Neural progenitor cell (in vitro differentiated cells): ENCODE data around the gene TPST1. TPM values are rescaled to one million over a fixed set of nuclear protein-coding genes. Genes with fewer than 3 reads are reported as not detected.
A peak's percentile ranks its signal among the peaks of the same experiment; 100 is the strongest.
"Not testable (repeated sequence)": the region's sequence is repeated elsewhere in the genome, so short reads cannot be mapped to it uniquely, and the experiment has no call there.

Experiments
- DNase-seq: peaks from one replicate; pipeline ENCODE4 v3.0.0-alpha.2; 2016; ENCODE audit warnings: low spot score
- H2AFZ ChIP-seq: fragments of 200-600 bp; sonication (generic); replicated peaks from 2 replicates; pipeline ENCODE4 v1.6.1; 2016; ENCODE audit warnings: antibody characterized with exemption
- H3F3A ChIP-seq: fragments of 200-600 bp; sonication (generic); 2 replicates; pipeline ENCODE4 v1.6.1; 2016; ENCODE audit warnings: antibody characterized with exemption, low read depth
- H3K27ac ChIP-seq: fragments of 200-600 bp; sonication (generic); 2 replicates; pipeline ENCODE4 v1.5.1; 2016; ENCODE audit warnings: mild to moderate bottlenecking
- H3K27me3 ChIP-seq: fragments of 200-600 bp; sonication (generic); 2 replicates; pipeline ENCODE4 v1.6.1; 2016; ENCODE audit warnings: mild to moderate bottlenecking, moderate library complexity
- H3K36me3 ChIP-seq: fragments of 200-600 bp; sonication (generic); 2 replicates; pipeline ENCODE4 v1.5.1; 2016
- H3K4me1 ChIP-seq: fragments of 200-600 bp; sonication (generic); 2 replicates; pipeline ENCODE4 v1.6.1; 2016; ENCODE audit warnings: mixed run types
- H3K4me2 ChIP-seq: fragments of 200-600 bp; sonication (generic); 2 replicates; pipeline ENCODE4 v1.6.1; 2016
- H3K4me3 ChIP-seq: fragments of 200-600 bp; sonication (generic); 2 replicates; pipeline ENCODE4 v1.5.1; 2016
- H3K79me2 ChIP-seq: fragments of 200-600 bp; sonication (generic); 2 replicates; pipeline ENCODE4 v1.6.1; 2016; ENCODE audit warnings: low read depth
- H3K9ac ChIP-seq: fragments of 200-600 bp; sonication (generic); 2 replicates; pipeline ENCODE4 v1.6.1; 2016
- H3K9me3 ChIP-seq: fragments of 200-600 bp; sonication (generic); 2 replicates; pipeline ENCODE4 v1.5.1; 2016; ENCODE audit warnings: low read depth
- H4K20me1 ChIP-seq: fragments of 200-600 bp; sonication (generic); 2 replicates; pipeline ENCODE4 v1.6.1; 2016; ENCODE audit warnings: low read depth
- H3K27ac Mint-ChIP-seq: 3 replicates; pipeline ENCODE4 v1.8.0; 2021; ENCODE audit warnings: mixed read lengths
- H3K27me3 Mint-ChIP-seq: 2 replicates; pipeline ENCODE4 v1.8.0; 2022; ENCODE audit warnings: low read depth, mild to moderate bottlenecking, inconsistent platforms, moderate library complexity, mixed read lengths; ENCODE audit not compliant: insufficient read depth
- H3K36me3 Mint-ChIP-seq: 3 replicates; pipeline ENCODE4 v1.8.0; 2021; ENCODE audit warnings: mixed read lengths
- H3K4me1 Mint-ChIP-seq: 3 replicates; pipeline ENCODE4 v1.8.0; 2021; ENCODE audit warnings: mixed read lengths
- H3K4me3 Mint-ChIP-seq: 3 replicates; pipeline ENCODE4 v1.8.0; 2021; ENCODE audit warnings: mild to moderate bottlenecking, moderate library complexity, mixed read lengths
- H3K9me3 Mint-ChIP-seq: 3 replicates; pipeline ENCODE4 v1.8.0; 2020; ENCODE audit warnings: mixed read lengths
- EZH2 ChIP-seq: fragments of 200-600 bp; sonication (generic); IDR thresholded peaks from 2 replicates; pipeline ENCODE4 v1.6.1; 2017; ENCODE audit warnings: antibody characterized with exemption, mild to moderate bottlenecking, moderate library complexity
- EZH2phosphoT487 ChIP-seq: fragments of 200-600 bp; sonication (generic); IDR thresholded peaks from 2 replicates; pipeline ENCODE4 v1.6.1; 2017; ENCODE audit warnings: antibody characterized with exemption
- total RNA-seq: library from RNA; depleted of rRNA; stranded (reverse); fragments of >200 nt; gene quantifications from 2 replicates; pipeline ENCODE4 v1.2.3, GENCODE V29; 2015; ENCODE audit warnings: low replicate concordance
- TF ChIP-seq, protein P1 (sequence below): fragments of 200-600 bp; sonication (generic); IDR thresholded peaks from 2 replicates; pipeline ENCODE4 v1.5.1; 2017; ENCODE audit warnings: antibody characterized with exemption, mild to moderate bottlenecking

Gene TPST1
- total RNA-seq: 24.9 and 29.8 TPM in 2 replicates

- Histone ChIP-seq H4K20me1 (peaks cover 16% of the 10 kb centered on the region), H3K4me1 (peaks cover 9% of the 10 kb centered on the region), H3K9me3 (no peaks in the 10 kb centered on the region), H3K79me2 (peaks cover 34% of the 10 kb centered on the region), H3K4me3 (peak within 1 kb of the TSS; percentile 99), H3F3A (no peaks in the 10 kb centered on the region), H3K27me3 (no peaks in the 10 kb centered on the region), H3K36me3 (no peaks in the 10 kb centered on the region), H2AFZ (peak within 1 kb of the TSS; percentile 87), H3K27ac (peak within 1 kb of the TSS; percentile 96), H3K4me2 (peak within 1 kb of the TSS; percentile 93), H3K9ac (peak within 1 kb of the TSS; percentile 98)
- no peak for TF ChIP-seq EZH2phosphoT487
- TF ChIP-seq EZH2: no peak
- TF ChIP-seq, protein P1, sequence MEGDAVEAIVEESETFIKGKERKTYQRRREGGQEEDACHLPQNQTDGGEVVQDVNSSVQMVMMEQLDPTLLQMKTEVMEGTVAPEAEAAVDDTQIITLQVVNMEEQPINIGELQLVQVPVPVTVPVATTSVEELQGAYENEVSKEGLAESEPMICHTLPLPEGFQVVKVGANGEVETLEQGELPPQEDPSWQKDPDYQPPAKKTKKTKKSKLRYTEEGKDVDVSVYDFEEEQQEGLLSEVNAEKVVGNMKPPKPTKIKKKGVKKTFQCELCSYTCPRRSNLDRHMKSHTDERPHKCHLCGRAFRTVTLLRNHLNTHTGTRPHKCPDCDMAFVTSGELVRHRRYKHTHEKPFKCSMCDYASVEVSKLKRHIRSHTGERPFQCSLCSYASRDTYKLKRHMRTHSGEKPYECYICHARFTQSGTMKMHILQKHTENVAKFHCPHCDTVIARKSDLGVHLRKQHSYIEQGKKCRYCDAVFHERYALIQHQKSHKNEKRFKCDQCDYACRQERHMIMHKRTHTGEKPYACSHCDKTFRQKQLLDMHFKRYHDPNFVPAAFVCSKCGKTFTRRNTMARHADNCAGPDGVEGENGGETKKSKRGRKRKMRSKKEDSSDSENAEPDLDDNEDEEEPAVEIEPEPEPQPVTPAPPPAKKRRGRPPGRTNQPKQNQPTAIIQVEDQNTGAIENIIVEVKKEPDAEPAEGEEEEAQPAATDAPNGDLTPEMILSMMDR: peak; percentile 64
- Mint-ChIP-seq H3K9me3 (no peaks in the 10 kb centered on the region), H3K27me3 (peaks cover 6% of the 10 kb centered on the region), H3K36me3 (peaks cover 2% of the 10 kb centered on the region), H3K27ac (peak within 1 kb of the TSS; percentile 22), H3K4me3 (peak within 1 kb of the TSS; percentile 92), H3K4me1 (peaks cover 21% of the 10 kb centered on the region)
- peak; percentile 98 for DNase-seq
Observed at GRCh38 chr7:66204822-66205740, at the start of gene TPST1. Gene TPST1 (plus strand): TSS chr7:66205334. CDS start chr7:66240426, 35,092 bp downstream.

DNA sequence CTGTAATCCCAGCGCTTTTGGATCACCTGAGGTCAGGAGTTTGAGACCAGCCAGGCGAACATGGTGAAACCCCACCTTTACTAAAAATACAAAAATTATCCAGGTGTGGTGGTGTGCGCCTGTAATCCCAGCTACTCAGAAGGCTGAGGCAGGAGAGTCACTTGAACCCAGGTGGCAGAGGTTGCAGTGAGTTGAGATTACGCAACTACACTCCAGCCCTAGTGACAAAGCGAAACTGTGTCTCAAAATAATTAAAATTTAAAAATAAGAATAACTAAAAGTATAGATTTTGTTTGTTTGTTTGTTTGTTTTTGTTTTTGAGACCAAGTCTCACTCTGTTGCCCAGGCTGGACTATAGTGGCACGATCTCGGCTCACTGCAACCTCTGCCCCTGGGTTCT, 49.1 kb upstream of the TPST1 start:
- not testable (repeated sequence) for H3K4me2 ChIP-seq, DNase-seq, H3K79me2 ChIP-seq, H3K4me3 Mint-ChIP-seq, H3K9me3 Mint-ChIP-seq, H3K4me1 ChIP-seq, H3K27ac ChIP-seq, H3K4me1 Mint-ChIP-seq, H3K36me3 ChIP-seq, H4K20me1 ChIP-seq, H3K9ac ChIP-seq, H3K27ac Mint-ChIP-seq, H3K27me3 Mint-ChIP-seq, H3K4me3 ChIP-seq, H3K9me3 ChIP-seq, H3K27me3 ChIP-seq, H2AFZ ChIP-seq
- H3F3A ChIP-seq: peaks cover 12% of the 10 kb centered on the region
- peaks cover 25% of the 10 kb centered on the region for H3K36me3 Mint-ChIP-seq

DNA sequence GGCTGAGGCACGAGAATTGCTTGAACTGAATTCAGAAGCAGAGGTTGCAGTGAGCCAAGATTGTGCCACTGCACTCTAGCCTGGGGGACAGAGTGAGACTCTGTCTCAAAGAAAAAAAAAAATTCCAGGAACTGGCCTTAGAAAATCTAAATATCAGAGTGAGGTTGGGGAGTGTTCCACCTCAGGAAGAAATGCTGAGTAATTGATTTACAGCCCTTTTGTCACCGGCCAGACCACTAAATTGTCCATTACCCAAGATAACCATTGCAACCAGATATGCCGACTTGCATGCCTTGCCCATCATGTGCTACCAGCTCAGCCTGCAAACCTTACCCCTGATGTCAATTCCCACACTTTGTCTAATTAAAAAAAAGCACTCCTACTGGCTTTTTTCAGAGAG, 48.1 kb upstream of the TPST1 start:
- peaks cover 9% of the 10 kb centered on the region for H3F3A ChIP-seq

More for the DNA sequence above, 48.1 kb upstream of the TPST1 start:
- no peak overlapping the region for H3K4me2 ChIP-seq
- H3K27me3 Mint-ChIP-seq: no peaks in the 10 kb centered on the region
- H3K36me3 ChIP-seq: peaks cover 3% of the 10 kb centered on the region
- H2AFZ ChIP-seq: no peak overlapping the region
- no peak overlapping the region for H3K4me3 Mint-ChIP-seq
- no peak overlapping the region for H3K9ac ChIP-seq
- H4K20me1 ChIP-seq: no peaks in the 10 kb centered on the region
- no peaks in the 10 kb centered on the region for H3K4me1 Mint-ChIP-seq
- no peak overlapping the region for H3K4me3 ChIP-seq
- peaks cover 3% of the 10 kb centered on the region for H3K9me3 Mint-ChIP-seq
- DNase-seq: no peak
- H3K27ac Mint-ChIP-seq: no peak overlapping the region
- no peak overlapping the region for H3K27ac ChIP-seq
- no peaks in the 10 kb centered on the region for H3K79me2 ChIP-seq
- H3K27me3 ChIP-seq: no peaks in the 10 kb centered on the region
- no peaks in the 10 kb centered on the region for H3K4me1 ChIP-seq
- TF ChIP-seq, protein P1: no peak
- TF ChIP-seq EZH2 (no peak), EZH2phosphoT487 (no peak)
- H3K36me3 Mint-ChIP-seq: peaks cover 22% of the 10 kb centered on the region
- no peaks in the 10 kb centered on the region for H3K9me3 ChIP-seq
